Measurements from ENCODE around the gene CMTR1.
A peak's percentile ranks its signal among the peaks of the same experiment; 100 is the strongest.

CMTR1 gene

GRCh38 chr6:37432916-37433656, at the start of gene CMTR1:
TSS of gene CMTR1 (plus strand) at chr6:37433221. CDS start at chr6:37435630, 2,409 bp downstream.
- DNase-seq (ENCODE audit: low spot score) = peak; percentile 98
- in situ Hi-C loops (cut with MboI; ENCODE audit: low sequenced_read_pairs, unreplicated experiment) = no loop called here

GRCh38 chr6:37388578-37388977, 44.4 kb upstream of the CMTR1 start:
- no peak for DNase-seq (ENCODE audit: low spot score)
- no peak for TF ChIP-seq CTCF (IDR thresholded peaks at IDR 0.05; ENCODE audit: borderline replicate concordance, control extremely low read depth, extremely low read depth, insufficient read depth, missing control alignments)
- in situ Hi-C loops (cut with MboI; ENCODE audit: low sequenced_read_pairs, unreplicated experiment) = no loop called here

More at GRCh38 chr6:37432916-37433656, at the start of gene CMTR1:
- no peak for TF ChIP-seq CTCF (IDR thresholded peaks at IDR 0.05; ENCODE audit: borderline replicate concordance, control extremely low read depth, extremely low read depth, insufficient read depth, missing control alignments)

- no peak for DNase-seq (ENCODE audit: low spot score)
- no peak for TF ChIP-seq CTCF (IDR thresholded peaks at IDR 0.05; ENCODE audit: borderline replicate concordance, control extremely low read depth, extremely low read depth, insufficient read depth, missing control alignments)
- in situ Hi-C loops (cut with MboI; ENCODE audit: low sequenced_read_pairs, unreplicated experiment) = no loop called here
Observed at GRCh38 chr6:37389857-37390256, 43.2 kb upstream of the CMTR1 start.

GRCh38 chr6:37391120-37391519, 41.9 kb upstream of the CMTR1 start:
- in situ Hi-C loops (cut with MboI; ENCODE audit: low sequenced_read_pairs, unreplicated experiment) = no loop called here
- DNase-seq (ENCODE audit: low spot score) = no peak
- no peak for TF ChIP-seq CTCF (IDR thresholded peaks at IDR 0.05; ENCODE audit: borderline replicate concordance, control extremely low read depth, extremely low read depth, insufficient read depth, missing control alignments)

- TF ChIP-seq CTCF (IDR thresholded peaks at IDR 0.05; ENCODE audit: borderline replicate concordance, control extremely low read depth, extremely low read depth, insufficient read depth, missing control alignments) = no peak
- in situ Hi-C loops (cut with MboI; ENCODE audit: low sequenced_read_pairs, unreplicated experiment) = no loop called here
- DNase-seq (ENCODE audit: low spot score) = no peak
Observed at GRCh38 chr6:37392821-37393220, 40.2 kb upstream of the CMTR1 start.

GRCh38 chr6:37393381-37393929, 39.6 kb upstream of the CMTR1 start:
- TF ChIP-seq CTCF (IDR thresholded peaks at IDR 0.05; ENCODE audit: borderline replicate concordance, control extremely low read depth, extremely low read depth, insufficient read depth, missing control alignments) = no peak
- in situ Hi-C loops (cut with MboI; ENCODE audit: low sequenced_read_pairs, unreplicated experiment) = no loop called here
- DNase-seq (ENCODE audit: low spot score) = no peak
